Coronary artery (tissue), 2 donors: Measurements from ENCODE around the gene MON2.

Experiments used
- DNase-seq: peaks from one replicate; pipeline ENCODE4 v3.0.0-alpha.2; 2017; ENCODE audit warnings: low spot score
- H3K27ac ChIP-seq, 2 donors: fragments of 200-600 bp; sonication (generic); one replicate each; pipeline ENCODE4 v1.5.1; 2016 to 2019
- H3K4me3 ChIP-seq: fragments of 200-600 bp; sonication (generic); 2 replicates; pipeline ENCODE4 v1.5.1; 2016; ENCODE audit warnings: mild to moderate bottlenecking, moderate library complexity
- TF ChIP-seq, protein P1 (sequence below): fragments of 200-600 bp; sonication (generic); IDR thresholded peaks from one replicate; pipeline ENCODE4 v1.5.1; 2019; ENCODE audit warnings: antibody characterized with exemption

The MON2 gene

DNA sequence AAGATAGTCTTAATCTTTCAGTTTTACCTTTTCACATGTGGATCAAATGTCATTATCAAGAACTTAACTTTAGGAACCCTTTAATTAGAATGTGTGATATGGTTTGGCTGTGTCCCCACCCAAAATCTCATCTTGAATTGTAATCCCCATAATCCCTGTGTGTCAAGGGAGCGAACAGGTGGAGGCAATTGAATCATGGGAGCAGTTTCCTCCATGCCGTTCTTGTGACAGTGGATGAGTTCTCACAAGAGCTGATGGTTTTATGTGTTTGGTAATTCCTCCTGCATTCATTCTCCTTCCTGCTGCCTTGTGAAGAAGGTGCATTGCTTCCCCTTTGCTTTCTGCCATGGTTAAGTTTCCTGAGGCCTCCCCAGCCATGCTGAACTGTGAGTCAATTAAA lies 160.6 kb downstream of the MON2 start:
- DNase-seq, result no peak
- TF ChIP-seq, protein P1, sequence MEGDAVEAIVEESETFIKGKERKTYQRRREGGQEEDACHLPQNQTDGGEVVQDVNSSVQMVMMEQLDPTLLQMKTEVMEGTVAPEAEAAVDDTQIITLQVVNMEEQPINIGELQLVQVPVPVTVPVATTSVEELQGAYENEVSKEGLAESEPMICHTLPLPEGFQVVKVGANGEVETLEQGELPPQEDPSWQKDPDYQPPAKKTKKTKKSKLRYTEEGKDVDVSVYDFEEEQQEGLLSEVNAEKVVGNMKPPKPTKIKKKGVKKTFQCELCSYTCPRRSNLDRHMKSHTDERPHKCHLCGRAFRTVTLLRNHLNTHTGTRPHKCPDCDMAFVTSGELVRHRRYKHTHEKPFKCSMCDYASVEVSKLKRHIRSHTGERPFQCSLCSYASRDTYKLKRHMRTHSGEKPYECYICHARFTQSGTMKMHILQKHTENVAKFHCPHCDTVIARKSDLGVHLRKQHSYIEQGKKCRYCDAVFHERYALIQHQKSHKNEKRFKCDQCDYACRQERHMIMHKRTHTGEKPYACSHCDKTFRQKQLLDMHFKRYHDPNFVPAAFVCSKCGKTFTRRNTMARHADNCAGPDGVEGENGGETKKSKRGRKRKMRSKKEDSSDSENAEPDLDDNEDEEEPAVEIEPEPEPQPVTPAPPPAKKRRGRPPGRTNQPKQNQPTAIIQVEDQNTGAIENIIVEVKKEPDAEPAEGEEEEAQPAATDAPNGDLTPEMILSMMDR, result no peak
- H3K27ac ChIP-seq, result no peak overlapping the region
- no peak overlapping the region for H3K4me3 ChIP-seq

DNA sequence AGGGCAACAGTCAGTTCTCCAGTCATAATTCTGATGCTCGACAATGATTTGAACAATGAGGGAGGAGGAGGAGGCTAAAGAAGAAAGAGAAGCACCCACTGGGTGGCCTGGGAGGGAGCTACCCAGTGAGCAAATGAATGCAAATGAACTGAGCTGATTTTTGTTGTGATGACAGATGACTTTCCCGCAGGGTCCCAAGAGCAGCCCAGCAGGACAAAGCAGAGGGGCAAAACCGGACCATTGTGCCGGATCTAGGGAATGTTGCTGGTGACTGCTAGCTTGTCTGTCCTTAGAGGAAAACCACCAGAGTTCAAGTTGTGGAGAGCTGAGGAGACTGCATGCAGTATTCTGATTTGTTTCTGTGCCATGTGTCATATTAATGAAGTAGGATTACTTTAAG lies 162.8 kb downstream of the MON2 start:
- TF ChIP-seq, protein P1, result no peak
- no peak for DNase-seq
- Histone ChIP-seq H3K27ac (no peak overlapping the region), H3K4me3 (no peak overlapping the region)

DNA sequence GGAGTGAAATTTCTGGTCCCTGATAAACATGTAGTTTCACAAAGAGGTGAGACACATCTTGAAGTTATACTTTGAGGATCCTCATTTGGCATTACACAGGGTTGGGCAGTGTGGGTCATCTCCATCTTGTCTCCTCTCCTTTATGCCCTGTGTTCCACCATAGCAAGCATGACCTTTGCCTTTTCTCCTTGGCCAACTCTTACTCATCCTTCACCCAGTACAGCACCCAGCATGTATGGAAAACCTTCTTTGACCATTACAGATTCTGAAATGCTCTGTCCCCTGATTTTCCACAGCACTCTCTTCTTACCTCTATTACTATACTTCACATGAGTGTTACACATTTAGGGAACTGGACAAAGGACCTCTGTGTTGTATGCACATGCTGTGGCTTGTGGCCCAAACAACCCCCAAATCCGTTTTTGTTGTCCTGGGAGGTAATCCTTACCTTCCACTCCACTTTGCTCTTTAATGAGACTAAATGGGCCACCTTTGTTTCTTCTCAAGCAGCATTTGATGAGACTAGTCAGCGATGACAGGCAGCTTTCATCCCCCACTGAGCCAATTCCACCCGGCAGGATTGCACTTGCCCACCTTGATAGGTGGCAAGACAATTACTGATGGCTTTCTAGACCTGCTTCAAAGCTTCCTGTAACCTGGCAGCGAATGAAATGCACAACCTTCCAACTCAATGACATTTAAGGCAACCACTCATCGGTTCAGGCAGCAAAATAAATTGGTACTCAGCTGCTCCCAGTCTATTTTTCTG lies 163.5 kb downstream of the MON2 start:
- TF ChIP-seq, protein P1, result no peak

DNA sequence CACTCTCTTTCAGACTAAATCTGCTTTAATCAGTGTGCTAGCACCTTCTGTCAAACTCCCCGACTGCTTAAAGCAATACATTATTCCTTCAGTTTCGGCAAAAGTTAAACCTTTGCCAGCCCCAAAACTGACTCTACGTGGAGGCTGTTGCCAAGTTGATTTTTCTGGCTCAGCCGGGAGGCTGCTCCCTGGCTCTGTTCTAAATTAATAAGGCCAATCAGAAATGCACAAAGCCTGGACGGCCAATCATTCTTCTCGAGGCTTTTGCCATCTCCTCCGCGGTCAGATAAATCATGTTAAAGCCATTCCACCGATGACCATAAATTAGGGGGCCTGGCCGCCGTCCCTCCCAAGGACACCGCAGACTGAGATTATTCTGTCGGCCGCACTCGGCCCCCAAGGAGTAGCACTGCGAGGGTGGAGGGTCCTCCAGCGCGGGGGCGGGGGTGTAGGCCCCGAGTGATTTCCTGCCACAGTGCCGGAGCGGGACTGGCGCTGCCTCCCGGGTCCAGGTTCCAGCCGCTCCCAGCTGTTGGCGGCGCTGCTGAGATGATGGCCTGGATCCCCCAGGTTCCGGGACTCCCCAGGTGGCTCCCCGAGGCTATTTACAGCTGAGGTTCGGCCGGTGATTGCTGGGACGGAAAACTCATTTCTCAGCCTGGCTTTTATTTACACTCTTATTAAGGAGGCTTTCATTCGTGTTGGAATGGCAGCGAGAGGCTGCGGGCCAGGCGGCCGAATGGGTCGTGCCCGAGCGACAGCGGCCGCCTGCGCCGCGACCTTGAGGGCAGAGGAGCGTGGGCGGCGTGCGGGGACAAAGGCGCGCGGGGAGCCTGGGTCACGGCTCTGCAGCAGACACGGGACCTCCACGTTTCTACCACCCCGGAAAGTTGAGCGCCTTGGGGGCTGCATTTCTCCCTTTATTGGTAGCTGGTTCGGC lies 165.1 kb downstream of the MON2 start:
- DNase-seq, result peak; percentile 81
- peak overlapping the region; percentile 62 to 80 for H3K27ac ChIP-seq
- TF ChIP-seq, protein P1, result no peak
- H3K4me3 ChIP-seq, result peak overlapping the region; percentile 75

More for the DNA sequence above, 163.5 kb downstream of the MON2 start:
- H3K4me3 ChIP-seq, result no peak overlapping the region
- no peak for DNase-seq
- no peak overlapping the region for H3K27ac ChIP-seq

DNA sequence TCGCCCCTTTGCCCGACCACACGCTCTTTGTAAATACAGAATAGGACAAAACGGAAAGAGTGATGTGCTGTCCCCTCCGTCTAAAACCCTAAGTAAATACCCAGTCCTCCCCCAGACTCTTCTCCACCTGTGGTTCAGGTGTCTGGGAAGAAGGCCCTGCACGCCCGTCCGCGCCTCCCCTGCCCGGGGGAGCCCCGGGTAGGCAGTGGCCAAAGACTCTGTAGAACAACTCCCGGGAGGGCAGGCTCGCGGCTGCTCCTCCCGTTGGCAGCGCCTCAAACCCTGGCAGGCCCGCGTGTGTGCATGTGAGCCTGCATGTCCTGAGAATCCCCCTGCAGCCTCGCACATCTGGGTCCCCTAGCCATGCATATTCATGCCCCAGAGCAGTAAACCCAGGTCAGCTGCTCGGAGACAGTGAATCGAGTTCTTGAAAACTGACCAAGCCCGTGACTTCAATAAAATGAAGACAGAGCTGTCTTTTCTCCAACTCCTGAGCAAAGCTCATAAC lies 165.8 kb downstream of the MON2 start:
- H3K27ac ChIP-seq, result peak overlapping the region; percentile 62 to 80
- DNase-seq, result no peak

DNA sequence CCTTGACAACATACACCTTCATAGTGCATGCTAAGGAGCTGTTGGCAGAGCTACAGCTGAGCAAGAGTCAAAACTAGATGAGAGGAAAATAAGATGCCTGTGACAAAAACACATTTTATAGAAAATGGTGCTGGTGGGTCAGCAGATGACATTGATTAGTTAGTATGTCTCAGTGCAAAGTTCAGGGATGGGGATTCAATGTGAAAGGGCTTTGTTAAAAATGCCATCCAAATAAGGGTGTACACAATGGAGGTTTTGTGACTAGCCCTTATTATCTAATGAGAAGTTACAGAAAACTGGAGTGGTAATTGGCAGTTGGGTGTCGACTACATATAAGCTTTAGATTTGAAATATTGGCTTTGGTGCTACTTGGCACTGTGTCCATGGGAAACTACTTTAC lies 169.0 kb downstream of the MON2 start:
- no peak overlapping the region for H3K4me3 ChIP-seq
- H3K27ac ChIP-seq, result no peak overlapping the region
- DNase-seq, result no peak
- TF ChIP-seq, protein P1, result no peak

More for the DNA sequence above, 165.8 kb downstream of the MON2 start:
- peak overlapping the region; percentile 75 for H3K4me3 ChIP-seq
- TF ChIP-seq, protein P1, result no peak
